ENCODE results near the gene CACNA1D. TPM values are rescaled to one million over a fixed set of nuclear protein-coding genes. Genes with fewer than 3 reads are reported as not detected.

CACNA1D gene
- total RNA-seq, 1 donor from 2014 or later: 1.1 TPM

- H3K27ac Mint-ChIP-seq (ENCODE audit: unreplicated experiment): no peak overlapping the region
- TF ChIP-seq CTCF (conservative IDR thresholded peaks at IDR 0.05): no peak
- H3K36me3 Mint-ChIP-seq (ENCODE audit: low read depth): no peaks in the 10 kb centered on the region
- H3K9me3 Mint-ChIP-seq: no peaks in the 10 kb centered on the region
- no peak for DNase-seq (ENCODE audit: low read depth, low spot score)
- H3K4me3 Mint-ChIP-seq: peak overlapping the region; percentile 71
- peaks cover 26% of the 10 kb centered on the region for H3K4me1 Mint-ChIP-seq
- H3K27me3 Mint-ChIP-seq (ENCODE audit: low read depth): peaks cover 37% of the 10 kb centered on the region
Observed at GRCh38 chr3:53843195-53844177, 349.1 kb downstream of the CACNA1D start.

- DNase-seq (ENCODE audit: low read depth, low spot score): no peak
- peaks cover 40% of the 10 kb centered on the region for H3K27me3 Mint-ChIP-seq (ENCODE audit: low read depth)
- no peak for TF ChIP-seq CTCF (conservative IDR thresholded peaks at IDR 0.05)
- peaks cover 26% of the 10 kb centered on the region for H3K4me1 Mint-ChIP-seq
- H3K27ac Mint-ChIP-seq (ENCODE audit: unreplicated experiment): no peak overlapping the region
- no peaks in the 10 kb centered on the region for H3K9me3 Mint-ChIP-seq
- H3K4me3 Mint-ChIP-seq: peak overlapping the region; percentile 71
- H3K36me3 Mint-ChIP-seq (ENCODE audit: low read depth): no peaks in the 10 kb centered on the region
Observed at GRCh38 chr3:53844262-53845102, 350.1 kb downstream of the CACNA1D start.

GRCh38 chr3:53845103-53845880 is 350.9 kb downstream of the CACNA1D start:
- H3K27me3 Mint-ChIP-seq (ENCODE audit: low read depth): peaks cover 40% of the 10 kb centered on the region
- H3K9me3 Mint-ChIP-seq: no peaks in the 10 kb centered on the region
- peak overlapping the region; percentile 83 for H3K4me3 Mint-ChIP-seq
- no peak for DNase-seq (ENCODE audit: low read depth, low spot score)
- peaks cover 26% of the 10 kb centered on the region for H3K4me1 Mint-ChIP-seq
- H3K36me3 Mint-ChIP-seq (ENCODE audit: low read depth): no peaks in the 10 kb centered on the region
- peak; percentile 44 for TF ChIP-seq CTCF (conservative IDR thresholded peaks at IDR 0.05)
- H3K27ac Mint-ChIP-seq (ENCODE audit: unreplicated experiment): no peak overlapping the region

DNA sequence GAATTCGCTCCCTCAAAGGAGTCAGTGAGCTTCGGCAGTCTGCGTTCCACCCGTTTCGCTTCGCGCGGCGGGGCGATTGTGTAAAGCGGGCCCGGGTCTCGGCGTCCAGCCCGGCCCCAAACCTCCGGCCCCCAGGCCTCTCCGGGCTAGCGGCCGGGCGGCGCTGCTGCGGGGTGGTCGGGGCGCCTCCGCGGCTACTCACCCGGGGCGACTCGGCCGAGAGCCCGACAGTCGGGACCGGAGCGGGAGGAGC is 351.4 kb downstream of the CACNA1D start:
- TF ChIP-seq CTCF (conservative IDR thresholded peaks at IDR 0.05): no peak
- Mint-ChIP-seq H3K27ac (ENCODE audit: unreplicated experiment) (no peak overlapping the region), H3K4me3 (peak overlapping the region; percentile 83), H3K4me1 (peaks cover 26% of the 10 kb centered on the region), H3K9me3 (no peaks in the 10 kb centered on the region), H3K27me3 (ENCODE audit: low read depth) (peaks cover 40% of the 10 kb centered on the region), H3K36me3 (ENCODE audit: low read depth) (no peaks in the 10 kb centered on the region)
- DNase-seq (ENCODE audit: low read depth, low spot score): peak; percentile 41

Measured in neural crest cell (in vitro differentiated cells).